Peyer's patch (tissue), 4 donors: ENCODE data around the gene PEAK1. TPM values are rescaled to one million over a fixed set of nuclear protein-coding genes. Genes with fewer than 3 reads are reported as not detected.

ENCODE experiments used
- DNase-seq, 3 donors: peaks; one replicate each; pipeline ENCODE4 v3.0.0-alpha.2; 2017 to 2019
- H3K27ac ChIP-seq, 4 donors: fragments of 200-600 bp; sonication (generic); one replicate each; pipeline ENCODE4 v1.5.1; 2016 to 2019
- H3K27me3 ChIP-seq, 2 donors: fragments of 200-600 bp; sonication (generic); one replicate each; pipeline ENCODE4 v1.5.1; 2019
- H3K36me3 ChIP-seq, 3 donors: fragments of 200-600 bp; sonication (generic); one replicate each; pipeline ENCODE4 v1.5.1; 2016 to 2019
- H3K4me1 ChIP-seq, 4 donors: fragments of 200-600 bp; sonication (generic); one replicate each; pipeline ENCODE4 v1.5.1; 2016 to 2019
- H3K4me3 ChIP-seq, 4 donors: fragments of 200-600 bp; sonication (generic); 1 replicate in 3 of 4; 2 replicates in 1 of 4; pipeline ENCODE4 v1.5.1; 2016 to 2019; ENCODE audit warnings: mild to moderate bottlenecking in 1 of 4
- H3K9me3 ChIP-seq, 4 donors: fragments of 200-600 bp; sonication (generic); one replicate each; pipeline ENCODE4 v1.5.1; 2016 to 2019; ENCODE audit warnings: mild to moderate bottlenecking in 1 of 4
- CTCF ChIP-seq, 6 experiments: fragments of 450-650 bp in 4 of 6; fragments of 200-600 bp in 2 of 6; sonication (generic) in 1 of 6; IDR thresholded peaks; one replicate each; pipeline ENCODE4 v1.5.1; 2017 to 2019; ENCODE audit warnings: antibody characterized with exemption in 6 of 6, mild to moderate bottlenecking in 3 of 6, moderate library complexity in 1 of 6
- POLR2A ChIP-seq, 2 donors: fragments of 450-650 bp; IDR thresholded peaks; one replicate each; pipeline ENCODE4 v1.5.1; 2017; ENCODE audit warnings: antibody characterized with exemption in 2 of 2, mild to moderate bottlenecking in 2 of 2, moderate library complexity in 2 of 2
- total RNA-seq, 4 donors: library from RNA; depleted of rRNA; stranded (reverse); fragments of >200 nt; gene quantifications; one replicate each; pipeline ENCODE4 v1.1.0, GENCODE V29; 2016

The PEAK1 gene
- total RNA-seq, 4 donors from 2014 or later = 28.7 to 81.7 (median 52.4) TPM

GRCh38 chr15:77346245-77347036 lies 73.5 kb downstream of the PEAK1 start:
- no peak for TF ChIP-seq CTCF (IDR thresholded peaks at IDR 0.05)
- TF ChIP-seq POLR2A (IDR thresholded peaks at IDR 0.05) = no peak
- no peak overlapping the region for H3K4me3 ChIP-seq
- H3K27ac ChIP-seq = no peak overlapping the region
- no peaks in the 10 kb centered on the region for H3K4me1 ChIP-seq
- no peaks in the 10 kb centered on the region for H3K27me3 ChIP-seq
- no peaks in the 10 kb centered on the region for H3K9me3 ChIP-seq
- DNase-seq = no peak
- H3K36me3 ChIP-seq = no peaks in the 10 kb centered on the region

- no peak overlapping the region for H3K4me3 ChIP-seq
- H3K36me3 ChIP-seq = no peaks in the 10 kb centered on the region
- TF ChIP-seq POLR2A (IDR thresholded peaks at IDR 0.05) (no peak), CTCF (IDR thresholded peaks at IDR 0.05) (no peak)
Observed at GRCh38 chr15:77342807-77343206, 77.1 kb downstream of the PEAK1 start.

GRCh38 chr15:77340245-77340644 lies 79.7 kb downstream of the PEAK1 start:
- no peaks in the 10 kb centered on the region for H3K27me3 ChIP-seq
- H3K4me1 ChIP-seq = no peaks in the 10 kb centered on the region
- no peaks in the 10 kb centered on the region for H3K36me3 ChIP-seq
- no peak overlapping the region for H3K27ac ChIP-seq
- H3K4me3 ChIP-seq = no peak overlapping the region
- TF ChIP-seq POLR2A (IDR thresholded peaks at IDR 0.05) = no peak
- no peak for TF ChIP-seq CTCF (IDR thresholded peaks at IDR 0.05)
- H3K9me3 ChIP-seq = no peaks in the 10 kb centered on the region
- DNase-seq = no peak

More at GRCh38 chr15:77342807-77343206, 77.1 kb downstream of the PEAK1 start:
- Histone ChIP-seq H3K27ac (no peak overlapping the region), H3K4me1 (no peaks in the 10 kb centered on the region), H3K27me3 (no peaks in the 10 kb centered on the region), H3K9me3 (no peaks in the 10 kb centered on the region)
- no peak for DNase-seq

GRCh38 chr15:77336006-77336405 lies 83.9 kb downstream of the PEAK1 start:
- H3K9me3 ChIP-seq = no peaks in the 10 kb centered on the region
- no peak for TF ChIP-seq POLR2A (IDR thresholded peaks at IDR 0.05)
- TF ChIP-seq CTCF (IDR thresholded peaks at IDR 0.05) = no peak
- H3K27me3 ChIP-seq = no peaks in the 10 kb centered on the region
- H3K4me1 ChIP-seq = no peaks in the 10 kb centered on the region
- no peak overlapping the region for H3K27ac ChIP-seq
- no peak overlapping the region for H3K4me3 ChIP-seq
- no peak for DNase-seq
- H3K36me3 ChIP-seq = no peaks in the 10 kb centered on the region

GRCh38 chr15:77335298-77335697 lies 84.6 kb downstream of the PEAK1 start:
- TF ChIP-seq POLR2A (IDR thresholded peaks at IDR 0.05) (no peak), CTCF (IDR thresholded peaks at IDR 0.05) (no peak)
- Histone ChIP-seq H3K27me3 (no peaks in the 10 kb centered on the region), H3K27ac (no peak overlapping the region), H3K4me3 (no peak overlapping the region), H3K4me1 (no peaks in the 10 kb centered on the region), H3K9me3 (no peaks in the 10 kb centered on the region), H3K36me3 (no peaks in the 10 kb centered on the region)
- no peak for DNase-seq
